Measurements from ENCODE around the gene TJAP1. TPM values are rescaled to one million over a fixed set of nuclear protein-coding genes. Genes with fewer than 3 reads are reported as not detected.

TJAP1 gene
- total and polyA plus RNA-seq, 2 donors, result 10.1 to 32.1 TPM

DNA sequence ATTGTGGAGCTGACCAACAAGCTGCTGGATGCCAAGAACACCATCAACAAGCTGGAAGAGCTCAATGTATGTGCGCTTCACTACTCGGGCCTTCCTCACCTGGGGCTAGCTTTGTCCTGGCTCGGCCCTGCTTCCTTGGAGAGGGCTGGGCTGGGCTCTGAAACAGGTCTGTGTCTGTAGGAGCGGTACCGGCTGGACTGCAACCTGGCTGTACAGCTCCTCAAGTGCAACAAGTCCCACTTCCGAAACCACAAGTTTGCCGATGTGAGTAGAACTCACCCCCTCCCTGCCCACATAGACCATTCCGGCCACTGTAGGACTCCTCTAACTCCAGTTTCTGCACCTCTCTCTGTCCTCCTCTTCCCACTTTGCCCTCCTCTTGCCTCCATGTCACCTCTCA is 26.1 kb downstream of the TJAP1 start:
- 96% methylated on average over 8 of the region's 8 CpGs for WGBS

GRCh38 chr6:43504756-43505593 is 27.6 kb downstream of the TJAP1 start:
- Histone ChIP-seq H3K9me3 (ENCODE audit: control insufficient read depth in 2 of 2, insufficient read depth in 1 of 2, low read length in 1 of 2) (no peaks in the 10 kb centered on the region), H3K4me3 (ENCODE audit: low read length in 2 of 2) (no peak overlapping the region), H3K27me3 (ENCODE audit: control insufficient read depth in 2 of 2, insufficient read depth in 1 of 2, low read length in 1 of 2) (peaks cover 19 to 33% of the 10 kb centered on the region in 2 donors), H3K27ac (ENCODE audit: low read depth in 1 of 2, low read length in 1 of 2) (no peak overlapping the region), H3K4me1 (ENCODE audit: control insufficient read depth in 2 of 2, insufficient read depth in 2 of 2, low read length in 2 of 2) (peaks cover 3 to 11% of the 10 kb centered on the region in 2 donors), H3K36me3 (ENCODE audit: control insufficient read depth in 2 of 2, insufficient read depth in 2 of 2, low read length in 1 of 2) (peaks cover 52 to 56% of the 10 kb centered on the region in 2 donors)
- 98% methylated on average over 26 of the region's 26 CpGs for whole genome bisulfite sequencing
- DNase-seq (ENCODE audit: low read depth in 6 of 9, low spot score in 9 of 9), result no peak

More for the DNA sequence above, 26.1 kb downstream of the TJAP1 start:
- Histone ChIP-seq H3K4me3 (ENCODE audit: low read length in 2 of 2) (no peak overlapping the region), H3K9me3 (ENCODE audit: control insufficient read depth in 2 of 2, insufficient read depth in 1 of 2, low read length in 1 of 2) (no peaks in the 10 kb centered on the region), H3K4me1 (ENCODE audit: control insufficient read depth in 2 of 2, insufficient read depth in 2 of 2, low read length in 2 of 2) (peaks cover 0 to 3% of the 10 kb centered on the region in 2 donors), H3K27me3 (ENCODE audit: control insufficient read depth in 2 of 2, insufficient read depth in 1 of 2, low read length in 1 of 2) (peaks cover 4 to 17% of the 10 kb centered on the region in 2 donors), H3K36me3 (ENCODE audit: control insufficient read depth in 2 of 2, insufficient read depth in 2 of 2, low read length in 1 of 2) (peaks cover 67 to 71% of the 10 kb centered on the region in 2 donors), H3K27ac (ENCODE audit: low read depth in 1 of 2, low read length in 1 of 2) (no peak overlapping the region)
- no peak for DNase-seq (ENCODE audit: low read depth in 6 of 9, low spot score in 9 of 9)

DNA sequence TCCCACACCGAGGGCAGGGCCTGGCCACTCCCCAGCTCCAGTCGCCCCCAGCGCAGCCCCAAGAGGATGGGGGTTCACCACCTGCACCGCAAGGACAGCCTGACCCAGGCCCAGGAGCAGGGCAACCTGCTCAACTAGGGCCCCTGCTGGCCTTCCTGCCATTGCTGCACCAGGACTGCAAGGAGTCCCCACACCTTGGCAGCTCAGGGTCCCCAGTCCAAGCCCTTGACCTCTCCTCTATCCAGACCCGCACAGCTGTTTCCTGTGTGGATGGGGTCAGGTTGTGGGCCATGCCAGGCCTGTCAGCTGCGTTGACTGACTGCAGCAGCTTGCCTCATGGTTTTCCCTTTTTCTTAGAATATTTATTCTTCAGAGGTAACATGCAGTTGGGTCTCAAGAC is 28.3 kb downstream of the TJAP1 start:
- H3K4me3 ChIP-seq (ENCODE audit: low read length in 2 of 2), result no peak overlapping the region
- no peaks in the 10 kb centered on the region for H3K9me3 ChIP-seq (ENCODE audit: control insufficient read depth in 2 of 2, insufficient read depth in 1 of 2, low read length in 1 of 2)
- no peak for DNase-seq (ENCODE audit: low read depth in 6 of 9, low spot score in 9 of 9)
- H3K27ac ChIP-seq (ENCODE audit: low read depth in 1 of 2, low read length in 1 of 2), result no peak overlapping the region
- H3K27me3 ChIP-seq (ENCODE audit: control insufficient read depth in 2 of 2, insufficient read depth in 1 of 2, low read length in 1 of 2), result peaks cover 24 to 40% of the 10 kb centered on the region in 2 donors
- H3K36me3 ChIP-seq (ENCODE audit: control insufficient read depth in 2 of 2, insufficient read depth in 2 of 2, low read length in 1 of 2), result peaks cover 45 to 50% of the 10 kb centered on the region in 2 donors
- peaks cover 3 to 15% of the 10 kb centered on the region in 2 donors for H3K4me1 ChIP-seq (ENCODE audit: control insufficient read depth in 2 of 2, insufficient read depth in 2 of 2, low read length in 2 of 2)
- WGBS, result 90% methylated on average over 6 of the region's 6 CpGs

GRCh38 chr6:43506171-43506570 is 28.8 kb downstream of the TJAP1 start:
- DNase-seq (ENCODE audit: low read depth in 6 of 9, low spot score in 9 of 9), result no peak
- H3K27ac ChIP-seq (ENCODE audit: low read depth in 1 of 2, low read length in 1 of 2), result no peak overlapping the region

DNA sequence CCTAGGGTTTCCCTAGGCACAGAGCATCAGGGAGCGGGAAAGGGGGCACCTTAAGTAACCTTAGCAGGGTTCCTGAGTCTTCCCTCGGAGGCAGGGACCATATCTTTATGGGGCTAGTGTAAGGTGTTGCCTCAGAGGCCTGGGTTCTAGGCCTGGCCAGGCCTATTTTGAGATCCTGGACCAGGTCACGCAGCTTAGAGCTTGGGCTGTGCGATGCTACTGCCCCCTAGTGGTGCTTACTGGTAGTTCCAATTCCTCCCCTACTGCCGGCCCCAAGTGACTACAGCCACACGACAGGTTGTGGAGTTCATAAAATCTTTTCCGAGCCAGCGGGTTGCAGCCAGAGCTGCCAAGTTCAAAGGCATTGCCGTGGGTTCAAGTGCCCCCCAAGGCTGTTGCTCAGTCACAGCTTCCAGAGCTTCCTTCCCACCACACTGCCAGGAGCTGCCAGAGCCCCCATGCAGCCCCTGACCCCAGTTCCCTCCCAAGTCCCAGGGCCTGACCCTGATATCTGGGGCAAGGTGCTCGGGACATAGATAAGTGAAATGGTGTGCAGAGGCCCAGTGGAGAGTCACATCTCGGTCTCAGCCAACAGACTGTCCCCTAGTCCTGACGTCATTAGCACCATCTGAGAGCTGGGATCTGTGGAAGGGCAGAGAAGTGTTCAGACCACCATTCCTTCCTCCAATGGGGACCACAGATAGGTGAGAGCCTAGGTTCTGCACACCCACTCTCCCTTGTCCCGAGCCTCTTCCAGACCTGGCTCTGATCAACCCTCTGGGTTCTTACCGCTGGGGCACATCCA is 29.5 kb downstream of the TJAP1 start:
- Histone ChIP-seq H3K4me1 (ENCODE audit: control insufficient read depth in 2 of 2, insufficient read depth in 2 of 2, low read length in 2 of 2) (peaks cover 3 to 15% of the 10 kb centered on the region in 2 donors), H3K27me3 (ENCODE audit: control insufficient read depth in 2 of 2, insufficient read depth in 1 of 2, low read length in 1 of 2) (peaks cover 24 to 43% of the 10 kb centered on the region in 2 donors), H3K27ac (ENCODE audit: low read depth in 1 of 2, low read length in 1 of 2) (no peak overlapping the region), H3K36me3 (ENCODE audit: control insufficient read depth in 2 of 2, insufficient read depth in 2 of 2, low read length in 1 of 2) (peaks cover 43 to 51% of the 10 kb centered on the region in 2 donors), H3K4me3 (ENCODE audit: low read length in 2 of 2) (no peak overlapping the region), H3K9me3 (ENCODE audit: control insufficient read depth in 2 of 2, insufficient read depth in 1 of 2, low read length in 1 of 2) (no peaks in the 10 kb centered on the region)
- DNase-seq (ENCODE audit: low read depth in 6 of 9, low spot score in 9 of 9), result peak; percentile 53 to 88 (median 73)
- 40% methylated on average over 14 of the region's 14 CpGs for WGBS

More at GRCh38 chr6:43506171-43506570, 28.8 kb downstream of the TJAP1 start:
- 94% methylated on average over 3 of the region's 3 CpGs for WGBS
- no peaks in the 10 kb centered on the region for H3K9me3 ChIP-seq (ENCODE audit: control insufficient read depth in 2 of 2, insufficient read depth in 1 of 2, low read length in 1 of 2)
- H3K36me3 ChIP-seq (ENCODE audit: control insufficient read depth in 2 of 2, insufficient read depth in 2 of 2, low read length in 1 of 2), result peaks cover 40 to 50% of the 10 kb centered on the region in 2 donors
- H3K27me3 ChIP-seq (ENCODE audit: control insufficient read depth in 2 of 2, insufficient read depth in 1 of 2, low read length in 1 of 2), result peaks cover 24 to 43% of the 10 kb centered on the region in 2 donors
- no peak overlapping the region for H3K4me3 ChIP-seq (ENCODE audit: low read length in 2 of 2)
- peaks cover 3 to 15% of the 10 kb centered on the region in 2 donors for H3K4me1 ChIP-seq (ENCODE audit: control insufficient read depth in 2 of 2, insufficient read depth in 2 of 2, low read length in 2 of 2)

DNA sequence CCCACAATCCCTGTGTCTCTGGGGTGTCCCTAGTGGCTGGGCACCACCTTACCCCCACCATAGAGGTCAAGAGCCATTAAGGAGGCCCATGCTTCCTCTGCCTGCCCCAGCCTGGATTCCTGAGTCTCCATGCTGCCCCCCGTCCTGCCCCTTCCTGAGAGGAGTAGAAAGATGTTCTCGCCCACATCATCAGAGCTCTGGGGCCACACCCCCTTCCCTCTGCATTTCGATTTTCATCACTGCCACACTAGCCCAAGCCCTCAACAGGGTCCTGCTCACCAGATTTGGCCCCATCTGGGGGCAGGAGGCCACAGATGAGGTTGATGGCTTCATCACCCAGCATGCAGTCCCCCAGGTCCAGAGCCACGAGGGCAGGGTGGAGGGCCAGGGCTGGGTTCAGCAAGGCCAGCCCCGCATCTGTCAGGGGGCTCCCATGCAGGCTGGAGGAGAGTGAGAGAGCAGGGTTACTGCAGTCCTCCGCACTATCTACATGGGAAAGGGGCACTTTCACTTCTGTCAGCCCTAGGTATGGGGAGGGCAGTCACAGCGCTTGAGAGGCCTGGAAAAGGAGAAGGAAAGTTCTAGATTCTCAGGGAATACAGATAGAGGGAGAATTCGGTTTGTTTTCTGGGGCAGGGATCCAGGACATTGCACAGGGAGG is 31.2 kb downstream of the TJAP1 start:
- peaks cover 43 to 52% of the 10 kb centered on the region in 2 donors for H3K36me3 ChIP-seq (ENCODE audit: control insufficient read depth in 2 of 2, insufficient read depth in 2 of 2, low read length in 1 of 2)

GRCh38 chr6:43509142-43509983 is 32.0 kb downstream of the TJAP1 start:
- 11% methylated on average over 69 of the region's 69 CpGs for WGBS
- DNase-seq (ENCODE audit: low read depth in 6 of 9, low spot score in 9 of 9), result no peak
- Histone ChIP-seq H3K36me3 (ENCODE audit: control insufficient read depth in 2 of 2, insufficient read depth in 2 of 2, low read length in 1 of 2) (peaks cover 44 to 53% of the 10 kb centered on the region in 2 donors), H3K4me3 (ENCODE audit: low read length in 2 of 2) (peak overlapping the region in 1 of 2 donors; percentile 57), H3K27me3 (ENCODE audit: control insufficient read depth in 2 of 2, insufficient read depth in 1 of 2, low read length in 1 of 2) (peaks cover 24 to 43% of the 10 kb centered on the region in 2 donors), H3K9me3 (ENCODE audit: control insufficient read depth in 2 of 2, insufficient read depth in 1 of 2, low read length in 1 of 2) (no peaks in the 10 kb centered on the region), H3K27ac (ENCODE audit: low read depth in 1 of 2, low read length in 1 of 2) (no peak overlapping the region), H3K4me1 (ENCODE audit: control insufficient read depth in 2 of 2, insufficient read depth in 2 of 2, low read length in 2 of 2) (peaks cover 3 to 15% of the 10 kb centered on the region in 2 donors)

More for the DNA sequence above, 31.2 kb downstream of the TJAP1 start:
- 86% methylated on average over 8 of the region's 8 CpGs for WGBS
- H3K27ac ChIP-seq (ENCODE audit: low read depth in 1 of 2, low read length in 1 of 2), result no peak overlapping the region
- DNase-seq (ENCODE audit: low read depth in 6 of 9, low spot score in 9 of 9), result no peak
- no peak overlapping the region for H3K4me3 ChIP-seq (ENCODE audit: low read length in 2 of 2)
- H3K4me1 ChIP-seq (ENCODE audit: control insufficient read depth in 2 of 2, insufficient read depth in 2 of 2, low read length in 2 of 2), result peaks cover 3 to 15% of the 10 kb centered on the region in 2 donors
- H3K27me3 ChIP-seq (ENCODE audit: control insufficient read depth in 2 of 2, insufficient read depth in 1 of 2, low read length in 1 of 2), result peaks cover 24 to 43% of the 10 kb centered on the region in 2 donors
- no peaks in the 10 kb centered on the region for H3K9me3 ChIP-seq (ENCODE audit: control insufficient read depth in 2 of 2, insufficient read depth in 1 of 2, low read length in 1 of 2)

Measured in thymus (tissue), 11 donors.